Common myeloid progenitor, CD34-positive (primary cell): Measurements from ENCODE around the gene OXCT1.

ENCODE experiments used
- CTCF ChIA-PET: fragments of 350-600 bp; sonication (Branson Sonifier 250); formaldehyde crosslinking; loops from one replicate; lab custom pipeline; 2021; ENCODE audit warnings: antibody characterized with exemption; lab: Charles Lee
- POLR2A ChIA-PET: fragments of 350-600 bp; sonication (Branson Sonifier 250); formaldehyde crosslinking; loops from one replicate; lab custom pipeline; 2021; ENCODE audit warnings: antibody characterized with exemption; lab: Charles Lee
- DNase-seq, 3 donors: peaks; one replicate each; pipeline versions ENCODE4 v3.0.0 to v3.0.0-alpha.2; 2013
- H3K27ac ChIP-seq, 2 experiments: 1 replicate in 1 of 2; 2 replicates in 1 of 2; pipeline ENCODE4 v1.7.0; 2013; ENCODE audit warnings: inconsistent platforms in 2 of 2, low read length in 2 of 2, mild to moderate bottlenecking in 2 of 2, low read depth in 1 of 2, moderate library complexity in 1 of 2; ENCODE audit not compliant: severe bottlenecking in 2 of 2, insufficient read depth in 1 of 2, poor library complexity in 1 of 2
- H3K27me3 ChIP-seq, 5 experiments: replicated peaks in 2 of 5; 1 replicate in 3 of 5; 2 replicates in 2 of 5; pipeline versions ENCODE4 v1.6.1 to v1.7.0; 2013; ENCODE audit warnings: low read length in 4 of 5, mild to moderate bottlenecking in 2 of 5, moderate library complexity in 2 of 5, inconsistent platforms in 1 of 5; ENCODE audit not compliant: insufficient read depth in 5 of 5, control insufficient read depth in 4 of 5
- H3K36me3 ChIP-seq, 4 experiments: 1 replicate in 2 of 4; 2 replicates in 2 of 4; pipeline versions ENCODE4 v1.6.1 to v1.7.0; 2013; ENCODE audit warnings: low read length in 3 of 4, control low read depth in 1 of 4, mild to moderate bottlenecking in 1 of 4; ENCODE audit not compliant: control insufficient read depth in 4 of 4, insufficient read depth in 4 of 4
- H3K4me1 ChIP-seq, 4 experiments: 1 replicate in 3 of 4; 2 replicates in 1 of 4; pipeline versions ENCODE4 v1.6.1 to v1.7.1; 2013; ENCODE audit warnings: low read length in 3 of 4, mild to moderate bottlenecking in 3 of 4, control low read depth in 1 of 4, inconsistent platforms in 1 of 4, moderate library complexity in 1 of 4; ENCODE audit not compliant: control insufficient read depth in 4 of 4, insufficient read depth in 4 of 4; ENCODE audit errors: control extremely low read depth in 1 of 4
- H3K4me3 ChIP-seq, 7 experiments: 1 replicate in 4 of 7; 2 replicates in 3 of 7; pipeline versions ENCODE4 v1.5.1 to v1.7.0; 2013; ENCODE audit warnings: mild to moderate bottlenecking in 7 of 7, low read length in 6 of 7, moderate library complexity in 6 of 7, inconsistent platforms in 2 of 7, low read depth in 2 of 7, control low read depth in 1 of 7; ENCODE audit not compliant: insufficient read depth in 4 of 7, control insufficient read depth in 1 of 7; ENCODE audit errors: extremely low read depth in 1 of 7
- H3K9me3 ChIP-seq, 5 experiments: 1 replicate in 4 of 5; 2 replicates in 1 of 5; pipeline versions ENCODE4 v1.6.1 to v1.7.1; 2013; ENCODE audit warnings: low read length in 4 of 5, mild to moderate bottlenecking in 2 of 5, inconsistent platforms in 1 of 5, low read depth in 1 of 5, moderate library complexity in 1 of 5; ENCODE audit not compliant: control insufficient read depth in 4 of 5, insufficient read depth in 2 of 5; ENCODE audit errors: control extremely low read depth in 1 of 5
- WGBS: methylation state at CpG from one replicate; pipeline ENCODE4 v1.1.5; 2013; ENCODE audit not compliant: insufficient coverage; 5-methylcytosine and 5-hydroxymethylcytosine counted together

The OXCT1 gene

DNA sequence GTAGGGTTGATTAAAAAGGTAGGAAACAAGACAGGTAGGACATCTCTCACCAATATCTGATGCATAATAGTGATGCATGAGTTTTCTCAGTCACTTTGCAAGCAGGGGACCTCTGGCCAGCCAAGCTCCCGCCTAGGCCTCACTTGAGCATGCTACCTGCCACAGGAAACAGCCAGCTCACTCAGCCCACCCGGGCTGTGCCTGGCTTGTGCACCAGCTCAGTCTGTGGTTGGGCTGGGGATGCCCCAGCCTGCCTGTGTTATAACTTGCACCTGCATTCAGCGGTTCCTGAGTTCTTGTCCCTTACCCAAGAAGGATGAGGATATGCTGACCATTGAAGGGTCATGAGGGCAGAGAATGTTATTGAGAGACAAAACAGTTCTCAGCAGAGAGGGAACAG lies 187.0 kb downstream of the OXCT1 start:
- H3K36me3 ChIP-seq = no peaks in the 10 kb centered on the region
- H3K27ac ChIP-seq = no peak overlapping the region
- 76% methylated on average over 3 of the region's 3 CpGs for WGBS
- ChIA-PET POLR2A (no interaction called here), CTCF (interaction anchor here (1.4 kb wide), 1 partner anchor 14 kb away, joined by 3 read pairs; no protein-coding TSS in a partner anchor)
- H3K4me3 ChIP-seq = no peak overlapping the region
- DNase-seq = no peak
- H3K4me1 ChIP-seq = no peaks in the 10 kb centered on the region
- H3K9me3 ChIP-seq = peaks cover 0 to 3% (median 0%) of the 10 kb centered on the region in 5 experiments
- peaks cover 0 to 2% (median 0%) of the 10 kb centered on the region in 5 experiments for H3K27me3 ChIP-seq

DNA sequence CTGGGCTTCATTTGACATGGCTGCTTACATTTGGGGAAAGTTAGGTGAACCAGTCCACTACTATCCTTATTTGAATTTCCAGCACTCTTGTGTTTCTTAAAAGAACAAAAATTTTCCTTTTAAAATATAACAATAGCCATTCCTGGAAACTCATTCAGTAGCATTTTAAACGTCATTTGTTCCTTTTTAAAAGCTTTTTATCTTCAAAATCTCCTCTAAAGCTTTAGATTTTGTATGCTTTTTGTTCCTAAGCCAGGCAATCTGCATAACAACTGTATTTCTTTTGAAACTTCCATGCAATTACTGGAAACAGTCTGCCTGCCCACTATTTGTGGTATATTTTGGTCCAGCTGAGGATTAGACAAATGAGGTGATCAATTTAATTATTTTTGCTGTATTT lies 187.6 kb downstream of the OXCT1 start:
- ChIA-PET CTCF (interaction anchor here (1.4 kb wide), 1 partner anchor 13 kb away, joined by 3 read pairs; no protein-coding TSS in a partner anchor), POLR2A (no interaction called here)
- Histone ChIP-seq H3K4me1 (no peaks in the 10 kb centered on the region), H3K36me3 (no peaks in the 10 kb centered on the region), H3K27me3 (peaks cover 0 to 2% (median 0%) of the 10 kb centered on the region in 5 experiments), H3K9me3 (peaks cover 0 to 3% (median 0%) of the 10 kb centered on the region in 5 experiments), H3K4me3 (no peak overlapping the region), H3K27ac (no peak overlapping the region)
- WGBS = 63% methylated on average over 1 of the region's 1 CpG
- no peak for DNase-seq

DNA sequence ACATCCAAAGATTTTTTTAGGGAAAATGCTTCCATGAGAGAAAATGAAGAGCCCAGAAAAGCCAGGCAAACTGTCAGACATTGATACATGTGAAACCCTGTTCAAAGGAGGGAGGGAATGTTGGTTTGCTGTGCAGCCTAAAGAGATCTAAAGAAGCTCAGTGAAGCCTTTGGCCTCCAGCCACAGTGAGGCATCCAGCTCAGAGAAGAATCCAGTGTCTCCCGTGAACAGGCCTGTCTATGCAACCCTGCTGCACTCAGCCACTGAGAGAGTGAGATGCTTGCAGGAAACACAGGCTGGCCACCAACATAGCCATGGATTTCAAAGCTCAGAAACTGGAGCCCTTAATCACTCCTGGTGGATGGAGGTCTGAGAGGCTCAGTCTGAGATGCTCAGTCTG lies 188.4 kb downstream of the OXCT1 start:
- no peaks in the 10 kb centered on the region for H3K36me3 ChIP-seq
- POLR2A ChIA-PET = no interaction called here
- CTCF ChIA-PET = interaction anchor here (1.4 kb wide), 1 partner anchor 13 kb away, joined by 3 read pairs; no protein-coding TSS in a partner anchor
- no peak overlapping the region for H3K27ac ChIP-seq
- DNase-seq = no peak
- H3K9me3 ChIP-seq = peaks cover 0 to 3% (median 0%) of the 10 kb centered on the region in 5 experiments
- H3K4me3 ChIP-seq = no peak overlapping the region
- no peaks in the 10 kb centered on the region for H3K4me1 ChIP-seq
- peaks cover 0 to 2% (median 0%) of the 10 kb centered on the region in 5 experiments for H3K27me3 ChIP-seq
- 100% methylated on average over 1 of the region's 1 CpG for WGBS
